SH-SY5Y (cell line): ENCODE data around the gene XG.

Source experiments
- GATA2 ChIP-seq: IDR thresholded peaks from 2 replicates; pipeline ENCODE4 v1.6.1; 2011; ENCODE audit warnings: mild to moderate bottlenecking, low read depth, low read length
- GATA3 ChIP-seq: IDR thresholded peaks from 2 replicates; pipeline ENCODE4 v1.6.1; 2011; ENCODE audit warnings: low read depth, mild to moderate bottlenecking, low read length, moderate library complexity

- TF ChIP-seq GATA2 (no peak), GATA3 (no peak)
These were observed 36.7 kb upstream of the XG start for GRCh38 chrX:2715066-2715600.
